Glutamatergic neuron (in vitro differentiated cells): ENCODE measurements around the gene EHF. TPM values are rescaled to one million over a fixed set of nuclear protein-coding genes. Genes with fewer than 3 reads are reported as not detected.

ENCODE experiments used
- DNase-seq: peaks from one replicate; pipeline ENCODE4 v3.0.0; 2022
- H3K27ac Mint-ChIP-seq: one replicate; pipeline ENCODE4 v1.8.0; 2020; ENCODE audit warnings: mild to moderate bottlenecking, mixed read lengths, inconsistent platforms; ENCODE audit not compliant: unreplicated experiment
- H3K27me3 Mint-ChIP-seq: one replicate; pipeline ENCODE4 v1.8.0; 2020; ENCODE audit warnings: mild to moderate bottlenecking, moderate library complexity, mixed read lengths, inconsistent platforms; ENCODE audit not compliant: unreplicated experiment
- H3K36me3 Mint-ChIP-seq: one replicate; pipeline ENCODE4 v1.8.0; 2020; ENCODE audit warnings: mild to moderate bottlenecking, mixed read lengths, inconsistent platforms; ENCODE audit not compliant: unreplicated experiment
- H3K4me1 Mint-ChIP-seq: one replicate; pipeline ENCODE4 v1.8.0; 2020; ENCODE audit warnings: mild to moderate bottlenecking, low read depth, mixed read lengths, inconsistent platforms; ENCODE audit not compliant: unreplicated experiment
- H3K4me3 Mint-ChIP-seq: one replicate; pipeline ENCODE4 v1.8.0; 2020; ENCODE audit warnings: mild to moderate bottlenecking, mixed read lengths, inconsistent platforms; ENCODE audit not compliant: unreplicated experiment
- H3K9me3 Mint-ChIP-seq: one replicate; pipeline ENCODE4 v1.8.0; 2020; ENCODE audit warnings: mild to moderate bottlenecking, moderate library complexity, mixed read lengths, inconsistent platforms; ENCODE audit not compliant: unreplicated experiment
- CTCF ChIP-seq: fragments of 200-600 bp; sonication (generic); IDR thresholded peaks from one replicate; pipeline ENCODE4 v1.5.0; 2021; ENCODE audit not compliant: partially characterized antibody, unreplicated experiment
- total RNA-seq: library from RNA; stranded (reverse); fragmentation: NEBNext Ultra II Directional; extraction: Animal tissue kit (Norgen Biotek cat#: 25700); gene quantifications from one replicate; pipeline ENCODE4 v1.2.1, GENCODE V29; 2021; ENCODE audit not compliant: unreplicated experiment

Gene EHF
- total RNA-seq, 1 donor from 2014 or later = not detected

- H3K4me1 Mint-ChIP-seq = no peaks in the 10 kb centered on the region
- H3K27ac Mint-ChIP-seq = no peak overlapping the region
- no peak overlapping the region for H3K4me3 Mint-ChIP-seq
- peaks cover 4% of the 10 kb centered on the region for H3K36me3 Mint-ChIP-seq
- peaks cover 2% of the 10 kb centered on the region for H3K9me3 Mint-ChIP-seq
- no peak for DNase-seq
- TF ChIP-seq CTCF = no peak
- H3K27me3 Mint-ChIP-seq = no peaks in the 10 kb centered on the region
These were observed 10.4 kb upstream of the EHF start for GRCh38 chr11:34610324-34611041.

GRCh38 chr11:34613015-34613414, 7.9 kb upstream of the EHF start:
- no peak for DNase-seq

GRCh38 chr11:34613552-34614056, 7.3 kb upstream of the EHF start:
- Mint-ChIP-seq H3K36me3 (peaks cover under 1% of the 10 kb centered on the region), H3K27ac (no peak overlapping the region), H3K4me1 (no peaks in the 10 kb centered on the region), H3K9me3 (peaks cover 2% of the 10 kb centered on the region), H3K27me3 (no peaks in the 10 kb centered on the region), H3K4me3 (no peak overlapping the region)
- TF ChIP-seq CTCF = no peak
- DNase-seq = no peak

More at GRCh38 chr11:34613015-34613414, 7.9 kb upstream of the EHF start:
- Mint-ChIP-seq H3K27me3 (no peaks in the 10 kb centered on the region), H3K36me3 (peaks cover 4% of the 10 kb centered on the region), H3K9me3 (peaks cover 2% of the 10 kb centered on the region), H3K4me3 (no peak overlapping the region), H3K4me1 (no peaks in the 10 kb centered on the region), H3K27ac (no peak overlapping the region)
- no peak for TF ChIP-seq CTCF

GRCh38 chr11:34614344-34615104, 6.4 kb upstream of the EHF start:
- DNase-seq = no peak
- H3K9me3 Mint-ChIP-seq = peaks cover 2% of the 10 kb centered on the region
- H3K4me3 Mint-ChIP-seq = no peak overlapping the region
- H3K4me1 Mint-ChIP-seq = peaks cover 2% of the 10 kb centered on the region
- H3K27ac Mint-ChIP-seq = no peak overlapping the region
- H3K36me3 Mint-ChIP-seq = no peaks in the 10 kb centered on the region
- TF ChIP-seq CTCF = no peak
- no peaks in the 10 kb centered on the region for H3K27me3 Mint-ChIP-seq

- no peak overlapping the region for H3K4me3 Mint-ChIP-seq
- H3K4me1 Mint-ChIP-seq = peaks cover 2% of the 10 kb centered on the region
- H3K36me3 Mint-ChIP-seq = no peaks in the 10 kb centered on the region
- no peaks in the 10 kb centered on the region for H3K27me3 Mint-ChIP-seq
- H3K9me3 Mint-ChIP-seq = peaks cover 2% of the 10 kb centered on the region
- no peak overlapping the region for H3K27ac Mint-ChIP-seq
- no peak for TF ChIP-seq CTCF
- DNase-seq = no peak
These were observed 4.8 kb upstream of the EHF start for GRCh38 chr11:34616086-34616485.
